Kidney (tissue), 14 donors: ENCODE results near the gene MEIS2. TPM values are rescaled to one million over a fixed set of nuclear protein-coding genes. Genes with fewer than 3 reads are reported as not detected.

Source experiments
- DNase-seq, 5 donors: peaks; one replicate each; pipeline ENCODE4 v3.0.0-alpha.2; 2013 to 2020
- FAIRE-seq: peaks from 2 replicates; lab custom pipeline; 2012; peaks lifted over from hg19 to GRCh38; lab: Jason Lieb, UNC
- H3K27ac ChIP-seq, 2 donors: one replicate each; pipeline ENCODE4 v1.7.0; 2013; ENCODE audit warnings: low read depth in 2 of 2, low read length in 2 of 2, inconsistent platforms in 1 of 2
- H3K27me3 ChIP-seq: one replicate; pipeline ENCODE4 v1.7.1; 2013; ENCODE audit warnings: low read length, inconsistent platforms; ENCODE audit not compliant: control insufficient read depth, insufficient read depth
- H3K36me3 ChIP-seq, 3 donors: one replicate each; pipeline versions ENCODE4 v1.7.0 to v1.7.1; 2013; ENCODE audit warnings: low read length in 3 of 3, control low read depth in 1 of 3, inconsistent platforms in 1 of 3; ENCODE audit not compliant: insufficient read depth in 3 of 3, control insufficient read depth in 2 of 3
- H3K4me1 ChIP-seq, 3 donors: one replicate each; pipeline versions ENCODE4 v1.7.0 to v1.7.1; 2013; ENCODE audit warnings: low read length in 3 of 3, inconsistent platforms in 1 of 3, low read depth in 1 of 3; ENCODE audit not compliant: control insufficient read depth in 2 of 3, insufficient read depth in 2 of 3
- H3K4me3 ChIP-seq, 3 donors: one replicate each; pipeline versions ENCODE4 v1.7.0 to v1.8.1; 2013; ENCODE audit warnings: low read length in 3 of 3, control low read depth in 1 of 3, inconsistent platforms in 1 of 3
- H3K9ac ChIP-seq, 3 donors: one replicate each; pipeline versions ENCODE4 v1.7.0 to v1.7.1; 2013; ENCODE audit warnings: low read length in 3 of 3, control low read depth in 1 of 3, inconsistent platforms in 1 of 3
- H3K9me3 ChIP-seq, 3 donors: one replicate each; pipeline versions ENCODE4 v1.7.0 to v1.7.1; 2013; ENCODE audit warnings: low read length in 3 of 3, control low read depth in 1 of 3, inconsistent platforms in 1 of 3; ENCODE audit not compliant: control insufficient read depth in 2 of 3, insufficient read depth in 1 of 3
- intact Hi-C: fragments of 100-400 bp; cut with DNase I; formaldehyde crosslinking; loops from one replicate; pipeline ENCODE4 v1.11.1; 2022
- polyA plus RNA-seq: library from polyadenylated mRNA; stranded (reverse); fragments of 350-450 nt; fragmentation: Illumina TruSeq; extraction: RNeasy Lipid Tissue Mini Kit (QIAGEN cat#74804); gene quantifications from one replicate; pipeline ENCODE4 v1.2.3, GENCODE V29; 2014; ENCODE audit warnings: low read depth, low replicate concordance; ENCODE audit not compliant: insufficient read depth
- total RNA-seq: library from RNA; stranded (reverse); fragmentation: NEBNext Ultra II Directional; extraction: Animal tissue kit (Norgen Biotek cat#: 25700); gene quantifications from one replicate; pipeline ENCODE4 v1.2.1, GENCODE V29; 2021
- TF ChIP-seq, protein P1 (sequence below): IDR thresholded peaks from 3 replicates; pipeline ENCODE4 v1.5.1; 2012; ENCODE audit warnings: mild to moderate bottlenecking, moderate library complexity, borderline replicate concordance; ENCODE audit not compliant: insufficient read depth; ENCODE audit errors: extremely low read depth
- donor health status: control.
- donor health status: control.
- donor health status: control.
- donor health status: control.
- donor health status: control.
- donor health status: DM: yes; HTN: yes; CAD: no.
- donor health status: Normal renal cell carcinoma (clear cell type).

MEIS2 gene
- total and polyA plus RNA-seq, 2 donors from 2014 or later = 14.7 to 50.9 TPM

DNA sequence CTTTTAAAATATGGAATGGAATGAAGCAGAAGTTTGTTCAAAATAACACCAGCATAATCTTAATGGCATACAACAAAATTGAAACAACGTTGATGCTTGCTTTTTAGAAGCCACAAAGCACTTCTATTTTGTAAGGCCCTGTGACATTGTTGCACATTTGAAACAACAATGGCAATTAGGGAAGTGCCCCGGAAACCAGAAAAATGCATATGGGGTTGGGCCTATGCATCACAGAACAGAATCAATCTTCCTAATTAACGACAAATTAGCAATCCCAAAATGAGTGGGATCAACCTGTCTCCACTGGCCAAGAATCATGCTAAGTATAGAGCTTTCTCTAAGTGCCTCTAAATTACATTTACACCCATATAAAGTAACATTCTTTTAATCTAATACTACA lies 168.9 kb downstream of the MEIS2 start:
- Histone ChIP-seq H3K9me3 (no peaks in the 10 kb centered on the region), H3K9ac (no peak overlapping the region), H3K4me1 (no peaks in the 10 kb centered on the region), H3K27me3 (no peaks in the 10 kb centered on the region), H3K36me3 (no peaks in the 10 kb centered on the region), H3K4me3 (no peak overlapping the region), H3K27ac (no peak overlapping the region)
- FAIRE-seq (no peak), DNase-seq (no peak)
- intact Hi-C loops = no loop called here
- TF ChIP-seq, protein P1, sequence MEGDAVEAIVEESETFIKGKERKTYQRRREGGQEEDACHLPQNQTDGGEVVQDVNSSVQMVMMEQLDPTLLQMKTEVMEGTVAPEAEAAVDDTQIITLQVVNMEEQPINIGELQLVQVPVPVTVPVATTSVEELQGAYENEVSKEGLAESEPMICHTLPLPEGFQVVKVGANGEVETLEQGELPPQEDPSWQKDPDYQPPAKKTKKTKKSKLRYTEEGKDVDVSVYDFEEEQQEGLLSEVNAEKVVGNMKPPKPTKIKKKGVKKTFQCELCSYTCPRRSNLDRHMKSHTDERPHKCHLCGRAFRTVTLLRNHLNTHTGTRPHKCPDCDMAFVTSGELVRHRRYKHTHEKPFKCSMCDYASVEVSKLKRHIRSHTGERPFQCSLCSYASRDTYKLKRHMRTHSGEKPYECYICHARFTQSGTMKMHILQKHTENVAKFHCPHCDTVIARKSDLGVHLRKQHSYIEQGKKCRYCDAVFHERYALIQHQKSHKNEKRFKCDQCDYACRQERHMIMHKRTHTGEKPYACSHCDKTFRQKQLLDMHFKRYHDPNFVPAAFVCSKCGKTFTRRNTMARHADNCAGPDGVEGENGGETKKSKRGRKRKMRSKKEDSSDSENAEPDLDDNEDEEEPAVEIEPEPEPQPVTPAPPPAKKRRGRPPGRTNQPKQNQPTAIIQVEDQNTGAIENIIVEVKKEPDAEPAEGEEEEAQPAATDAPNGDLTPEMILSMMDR = no peak

DNA sequence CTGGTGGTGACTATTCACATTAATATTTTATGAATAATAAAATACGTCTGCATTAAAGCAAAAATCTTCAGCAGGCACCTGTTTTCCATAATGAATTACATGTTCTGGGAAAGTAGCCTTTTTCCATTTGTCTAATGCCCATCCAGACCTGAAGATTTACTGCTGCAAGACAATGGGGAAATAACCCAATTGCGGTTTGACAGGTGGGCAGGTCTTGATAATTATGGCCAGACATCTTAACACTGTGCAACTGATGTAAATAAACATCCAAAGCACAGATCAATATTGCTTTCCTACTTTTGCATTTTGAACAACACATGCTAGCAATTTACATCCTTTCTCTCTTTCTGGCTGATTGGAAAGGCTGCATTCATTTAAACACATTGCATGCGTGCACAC lies 173.9 kb downstream of the MEIS2 start:
- no peaks in the 10 kb centered on the region for H3K4me1 ChIP-seq
- no peaks in the 10 kb centered on the region for H3K27me3 ChIP-seq

GRCh38 chr15:36925653-36926426 lies 174.5 kb downstream of the MEIS2 start:
- DNase-seq = no peak
- no peaks in the 10 kb centered on the region for H3K9me3 ChIP-seq
- FAIRE-seq = no peak
- no peaks in the 10 kb centered on the region for H3K27me3 ChIP-seq
- no peak overlapping the region for H3K4me3 ChIP-seq
- no peaks in the 10 kb centered on the region for H3K4me1 ChIP-seq
- intact Hi-C loops = no loop called here
- no peak overlapping the region for H3K27ac ChIP-seq
- H3K36me3 ChIP-seq = no peaks in the 10 kb centered on the region
- TF ChIP-seq, protein P1 = no peak
- no peak overlapping the region for H3K9ac ChIP-seq

More for the DNA sequence above, 173.9 kb downstream of the MEIS2 start:
- intact Hi-C loops = no loop called here
- FAIRE-seq (no peak), DNase-seq (no peak)
- H3K9ac ChIP-seq = no peak overlapping the region
- H3K36me3 ChIP-seq = no peaks in the 10 kb centered on the region
- H3K4me3 ChIP-seq = no peak overlapping the region
- TF ChIP-seq, protein P1 = no peak
- no peak overlapping the region for H3K27ac ChIP-seq
- no peaks in the 10 kb centered on the region for H3K9me3 ChIP-seq
